ENCODE measurements around the gene MAP2K3.

DNA sequence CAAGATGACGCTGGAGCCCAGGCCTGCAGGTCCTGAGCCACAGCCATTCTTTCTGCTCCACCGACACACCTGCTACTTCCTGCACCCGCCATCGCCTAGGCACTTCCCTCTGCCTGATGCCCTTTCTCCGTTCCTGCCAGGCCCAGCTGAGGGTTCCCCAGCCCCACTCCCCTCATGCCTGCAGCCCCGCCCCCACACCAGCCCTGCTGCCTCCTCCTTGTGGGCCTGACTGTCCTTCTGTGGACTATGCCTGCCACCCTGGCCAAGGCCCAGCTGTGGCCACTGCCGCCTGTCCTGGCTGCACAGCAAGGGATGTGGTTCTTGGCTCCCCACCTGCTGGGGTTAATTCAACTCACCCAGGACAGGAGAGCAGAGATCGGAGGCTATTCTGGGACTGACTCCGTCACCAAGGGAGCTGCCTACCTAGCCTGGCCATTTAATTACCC, 38.8 kb upstream of the MAP2K3 start:
- TF ChIP-seq, protein P1, sequence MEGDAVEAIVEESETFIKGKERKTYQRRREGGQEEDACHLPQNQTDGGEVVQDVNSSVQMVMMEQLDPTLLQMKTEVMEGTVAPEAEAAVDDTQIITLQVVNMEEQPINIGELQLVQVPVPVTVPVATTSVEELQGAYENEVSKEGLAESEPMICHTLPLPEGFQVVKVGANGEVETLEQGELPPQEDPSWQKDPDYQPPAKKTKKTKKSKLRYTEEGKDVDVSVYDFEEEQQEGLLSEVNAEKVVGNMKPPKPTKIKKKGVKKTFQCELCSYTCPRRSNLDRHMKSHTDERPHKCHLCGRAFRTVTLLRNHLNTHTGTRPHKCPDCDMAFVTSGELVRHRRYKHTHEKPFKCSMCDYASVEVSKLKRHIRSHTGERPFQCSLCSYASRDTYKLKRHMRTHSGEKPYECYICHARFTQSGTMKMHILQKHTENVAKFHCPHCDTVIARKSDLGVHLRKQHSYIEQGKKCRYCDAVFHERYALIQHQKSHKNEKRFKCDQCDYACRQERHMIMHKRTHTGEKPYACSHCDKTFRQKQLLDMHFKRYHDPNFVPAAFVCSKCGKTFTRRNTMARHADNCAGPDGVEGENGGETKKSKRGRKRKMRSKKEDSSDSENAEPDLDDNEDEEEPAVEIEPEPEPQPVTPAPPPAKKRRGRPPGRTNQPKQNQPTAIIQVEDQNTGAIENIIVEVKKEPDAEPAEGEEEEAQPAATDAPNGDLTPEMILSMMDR (IDR thresholded peaks at IDR 0.05): no peak
- no peak for TF ChIP-seq POLR2A (IDR thresholded peaks at IDR 0.05)
